Astrocyte of the spinal cord (primary cell): ENCODE measurements around the gene PIGU.
"Not testable (repeated sequence)": the region's sequence is repeated elsewhere in the genome, so short reads cannot be mapped to it uniquely, and the experiment has no call there.

Experiments
- DNase-seq: peaks from one replicate; pipeline ENCODE4 v3.0.0; 2011; ENCODE audit warnings: low read depth, low spot score
- H3K4me3 ChIP-seq: 2 replicates; pipeline ENCODE4 v1.5.1; 2011; ENCODE audit warnings: low read depth, mild to moderate bottlenecking, low read length, moderate library complexity
- in situ Hi-C: cut with HindIII; loops from 2 replicates; pipeline ENCODE4 v1.10.0; 2017; ENCODE audit warnings: low sequenced_read_pairs
- TF ChIP-seq, protein P1 (sequence below): IDR thresholded peaks from 2 replicates; pipeline ENCODE4 v1.5.1; 2012; ENCODE audit warnings: low read depth, mild to moderate bottlenecking, low read length, inconsistent platforms

The PIGU gene

DNA sequence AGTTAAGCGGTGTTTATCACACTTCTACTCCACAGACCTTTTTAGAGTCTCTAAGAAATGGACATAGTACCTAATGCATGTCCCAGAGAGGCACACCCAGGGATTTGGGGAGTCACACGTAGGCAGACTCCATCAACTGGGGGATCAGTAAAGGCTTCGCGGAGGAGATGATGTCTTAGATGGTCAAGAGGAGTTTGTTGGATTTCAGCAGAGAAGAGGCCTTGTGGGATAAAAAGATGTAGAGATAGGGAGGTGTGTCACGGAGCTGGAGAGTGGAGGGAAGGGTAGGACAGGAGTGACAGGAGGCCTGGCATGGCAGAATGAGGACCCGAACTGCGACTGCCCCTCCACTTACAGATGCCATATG lies 151.6 kb downstream of the PIGU start:
- in situ Hi-C loops = no loop called here
- TF ChIP-seq, protein P1, sequence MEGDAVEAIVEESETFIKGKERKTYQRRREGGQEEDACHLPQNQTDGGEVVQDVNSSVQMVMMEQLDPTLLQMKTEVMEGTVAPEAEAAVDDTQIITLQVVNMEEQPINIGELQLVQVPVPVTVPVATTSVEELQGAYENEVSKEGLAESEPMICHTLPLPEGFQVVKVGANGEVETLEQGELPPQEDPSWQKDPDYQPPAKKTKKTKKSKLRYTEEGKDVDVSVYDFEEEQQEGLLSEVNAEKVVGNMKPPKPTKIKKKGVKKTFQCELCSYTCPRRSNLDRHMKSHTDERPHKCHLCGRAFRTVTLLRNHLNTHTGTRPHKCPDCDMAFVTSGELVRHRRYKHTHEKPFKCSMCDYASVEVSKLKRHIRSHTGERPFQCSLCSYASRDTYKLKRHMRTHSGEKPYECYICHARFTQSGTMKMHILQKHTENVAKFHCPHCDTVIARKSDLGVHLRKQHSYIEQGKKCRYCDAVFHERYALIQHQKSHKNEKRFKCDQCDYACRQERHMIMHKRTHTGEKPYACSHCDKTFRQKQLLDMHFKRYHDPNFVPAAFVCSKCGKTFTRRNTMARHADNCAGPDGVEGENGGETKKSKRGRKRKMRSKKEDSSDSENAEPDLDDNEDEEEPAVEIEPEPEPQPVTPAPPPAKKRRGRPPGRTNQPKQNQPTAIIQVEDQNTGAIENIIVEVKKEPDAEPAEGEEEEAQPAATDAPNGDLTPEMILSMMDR = no peak

DNA sequence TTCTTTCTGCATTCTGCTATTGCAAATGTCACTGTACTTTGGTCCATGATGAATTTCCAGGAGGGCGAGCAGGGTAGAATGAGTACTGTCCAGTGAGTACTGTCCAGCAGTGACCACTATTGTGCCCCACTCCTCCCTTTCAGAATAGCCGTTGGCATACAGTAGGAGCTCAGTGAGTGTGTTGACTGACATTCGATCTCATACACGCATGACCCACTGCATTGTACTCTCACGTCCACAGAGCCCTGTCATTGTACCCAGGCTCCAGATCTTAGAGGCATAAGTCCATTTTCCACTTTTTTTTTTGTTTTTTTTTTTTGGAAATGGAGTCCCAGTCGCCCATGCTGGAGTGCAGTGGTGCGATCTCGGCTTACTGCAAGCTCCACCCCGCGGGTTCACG lies 152.5 kb downstream of the PIGU start:
- H3K4me3 ChIP-seq = no peak overlapping the region
- in situ Hi-C loops = no loop called here
- TF ChIP-seq, protein P1 = no peak
- no peak for DNase-seq

More for the DNA sequence above, 151.6 kb downstream of the PIGU start:
- peak; percentile 5 for DNase-seq
- H3K4me3 ChIP-seq = no peak overlapping the region

DNA sequence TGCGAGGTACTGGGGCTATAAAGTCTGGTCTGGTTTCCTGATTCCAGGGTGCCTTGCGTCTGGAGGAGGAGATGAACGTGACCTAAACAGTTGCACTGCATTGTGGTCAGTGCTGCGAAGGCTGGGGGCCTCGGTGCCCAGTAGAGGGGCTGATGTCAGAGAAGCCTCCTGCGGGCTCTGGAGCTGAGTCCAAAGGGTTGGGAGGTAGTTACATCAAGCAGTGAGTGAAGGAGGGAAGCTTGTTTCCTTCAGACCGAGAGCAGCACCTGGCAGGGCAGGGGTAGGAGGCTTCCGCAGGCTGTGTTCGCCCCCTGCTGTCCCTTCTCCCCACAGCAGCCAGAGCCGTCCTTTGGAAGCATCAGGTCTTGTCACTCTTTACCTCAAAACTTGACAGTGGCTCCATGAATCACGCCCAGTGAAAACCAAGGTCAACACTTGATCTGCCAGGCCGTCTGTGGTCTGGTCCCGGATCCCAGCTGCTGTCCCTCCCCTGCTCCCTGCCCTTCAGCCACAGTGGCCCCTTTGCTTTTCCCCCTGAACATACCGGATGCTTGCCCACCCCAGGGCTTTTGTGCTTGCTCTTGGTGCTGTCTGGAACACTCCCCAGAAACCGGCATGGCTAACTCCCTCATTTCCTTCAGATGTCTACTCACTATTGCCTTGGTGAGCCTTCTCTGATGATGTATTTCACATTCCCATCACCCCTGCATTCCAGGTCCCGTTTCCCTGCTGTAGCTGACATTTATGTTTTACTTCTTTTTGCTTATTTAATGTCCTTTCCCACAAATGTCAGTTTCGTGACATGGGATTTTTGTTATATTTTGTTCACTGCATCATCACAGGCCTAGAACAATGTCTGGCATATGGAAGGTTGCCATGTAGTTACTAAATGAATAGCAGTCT lies 153.7 kb downstream of the PIGU start:
- no peak overlapping the region for H3K4me3 ChIP-seq
- in situ Hi-C loops = no loop called here
- DNase-seq = peak; percentile 64
- TF ChIP-seq, protein P1 = peak; percentile 75

DNA sequence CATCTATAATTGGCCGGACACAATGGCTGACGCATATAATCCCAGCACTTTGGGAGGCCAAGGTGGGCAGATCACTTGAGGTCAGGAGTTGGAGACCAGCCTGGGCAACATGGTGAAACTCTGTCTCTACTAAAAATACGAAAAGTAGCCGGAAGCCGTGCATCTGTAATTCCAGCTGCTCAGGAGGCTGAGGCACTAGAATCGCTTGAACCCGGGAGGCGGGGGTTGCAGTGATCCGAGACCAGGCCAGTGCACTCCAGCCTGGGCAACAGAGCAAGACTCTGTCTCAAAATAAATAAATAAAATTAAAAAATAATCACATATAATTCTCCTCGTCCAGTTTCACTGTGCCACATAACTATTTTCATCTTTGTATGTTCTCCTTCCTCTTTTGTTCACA lies 157.1 kb downstream of the PIGU start:
- in situ Hi-C loops, H3K4me3 ChIP-seq: not testable (repeated sequence)

DNA sequence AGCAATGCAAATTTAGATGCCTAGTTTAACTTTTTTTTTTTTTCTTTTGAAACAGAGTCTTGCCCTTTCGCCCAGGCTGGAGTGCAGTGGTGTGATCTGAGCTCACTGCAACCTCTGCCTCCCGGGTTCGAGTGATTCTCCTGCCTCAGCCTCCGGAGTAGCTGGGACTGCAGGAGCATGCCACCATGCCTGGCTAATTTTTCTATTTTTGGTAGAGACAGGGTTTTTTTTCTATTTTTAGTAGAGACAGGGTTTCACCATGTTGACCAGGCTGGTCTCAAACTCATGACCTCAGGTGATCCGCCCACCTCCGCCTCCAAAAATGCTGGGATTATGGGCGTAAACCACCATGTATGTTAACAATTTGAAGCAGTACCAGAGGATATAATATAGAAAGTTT lies 158.0 kb downstream of the PIGU start:
- in situ Hi-C loops, DNase-seq, H3K4me3 ChIP-seq: not testable (repeated sequence)

More for the DNA sequence above, 157.1 kb downstream of the PIGU start:
- DNase-seq = not testable (repeated sequence)

DNA sequence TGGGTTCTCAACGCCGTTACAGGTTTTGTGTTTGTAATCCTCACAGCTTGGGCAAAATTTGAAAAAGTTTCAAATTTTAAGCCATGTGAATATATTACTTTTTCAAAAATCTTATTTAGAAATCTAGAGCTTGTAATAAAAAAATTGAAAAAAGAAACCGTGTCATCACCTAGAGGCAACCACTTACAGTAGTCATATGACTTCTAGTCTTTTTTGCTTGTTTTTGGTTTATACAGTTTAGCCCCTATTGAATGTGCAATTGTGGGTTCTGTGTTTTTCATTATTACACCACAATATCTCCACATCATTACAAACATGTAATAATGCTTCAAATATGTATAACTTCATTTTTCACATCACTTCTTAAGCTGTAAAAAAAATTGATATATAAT lies 159.8 kb downstream of the PIGU start:
- in situ Hi-C loops = no loop called here
- TF ChIP-seq, protein P1 = no peak
- peak overlapping the region; percentile 89 for H3K4me3 ChIP-seq
- DNase-seq = peak; percentile 22

DNA sequence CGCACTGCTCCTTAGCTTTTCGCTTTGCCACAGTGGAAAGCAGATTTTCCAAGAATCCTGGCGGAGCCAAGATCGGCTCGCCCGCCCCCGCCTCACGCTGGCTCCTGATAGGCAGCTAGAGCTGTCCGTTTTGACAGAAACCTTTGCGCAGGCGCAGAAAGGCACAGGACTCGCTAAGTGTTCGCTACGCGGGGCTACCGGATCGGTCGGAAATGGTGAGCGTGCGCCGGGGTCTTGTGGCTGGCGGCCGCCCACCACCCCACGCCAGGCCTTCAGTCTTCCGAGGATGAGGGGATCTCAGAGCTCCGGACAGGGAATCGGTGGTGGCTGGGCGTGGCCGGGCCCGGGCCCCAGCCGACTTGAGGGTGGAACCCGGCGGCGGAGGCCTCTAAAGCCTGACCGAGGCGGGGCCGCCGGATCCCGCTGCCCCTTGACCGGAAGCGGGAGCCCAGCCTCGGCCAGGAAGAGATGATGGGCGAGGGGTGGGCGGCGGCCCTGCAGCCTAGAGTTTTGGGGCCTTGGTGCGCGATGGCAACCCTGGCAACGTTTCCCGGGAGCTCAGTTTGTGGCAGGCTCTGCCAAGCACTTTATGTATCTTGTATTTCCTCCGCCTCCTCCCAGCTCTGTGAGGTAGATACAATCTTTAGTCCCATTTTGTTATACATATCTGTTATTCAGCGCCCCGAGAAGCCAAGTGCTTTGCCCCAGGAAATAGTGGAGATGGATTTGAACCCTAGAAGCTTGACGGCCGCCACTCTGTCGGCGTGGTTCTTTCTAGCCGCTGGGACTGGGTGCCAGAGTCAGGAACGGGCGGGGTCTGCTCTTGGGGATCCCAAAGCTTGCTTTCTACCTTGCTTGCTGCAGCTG lies 160.4 kb downstream of the PIGU start, which contains the start of gene DYNLRB1:
DYNLRB1 (plus strand) TSS at position 176 of the 867 bp plus-strand sequence; CDS start at position 213, 37 bp downstream.
- TF ChIP-seq, protein P1 = no peak
- peak; percentile 96 for DNase-seq
- H3K4me3 ChIP-seq = peak within 1 kb of the TSS; percentile 89
- in situ Hi-C loops = no loop called here
